A673 (cell line): ENCODE results near the gene L3MBTL1.

Source experiments
- EZH2 ChIP-seq: fragments of 200-600 bp; sonication (generic); IDR thresholded peaks from 2 replicates; pipeline ENCODE4 v1.6.1; 2017; ENCODE audit warnings: borderline replicate concordance, low read depth, mild to moderate bottlenecking, mixed read lengths, antibody characterized with exemption, low read length; ENCODE audit not compliant: poor library complexity, severe bottlenecking
- TF ChIP-seq, protein P1 (sequence below): fragments of 300-800, 200-600 bp; sonication (generic); conservative IDR thresholded peaks from 2 replicates; pipeline ENCODE4 v1.5.1; 2017; ENCODE audit warnings: low read depth, mild to moderate bottlenecking, antibody characterized with exemption, low read length, moderate library complexity, mixed read lengths

DNA sequence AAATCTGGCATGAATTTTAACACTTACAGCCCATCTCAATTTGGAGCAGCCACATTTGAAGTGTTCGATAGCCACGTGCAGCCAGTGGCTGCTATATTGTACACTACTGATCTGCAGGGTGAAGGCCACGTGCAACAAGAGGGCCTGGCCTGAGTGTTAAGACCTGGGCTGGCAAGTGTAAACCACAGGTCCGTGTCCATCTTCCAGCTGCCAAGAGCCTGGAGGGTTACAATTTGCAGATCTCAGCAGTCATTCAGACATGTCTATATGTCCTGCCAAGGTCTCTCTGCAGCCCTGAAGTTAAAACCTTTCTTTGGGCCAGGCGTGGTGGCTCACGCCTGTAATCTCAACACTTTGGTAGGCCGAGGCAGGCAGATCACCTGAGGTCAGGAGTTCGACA, 65.4 kb downstream of the L3MBTL1 start:
- TF ChIP-seq, protein P1, sequence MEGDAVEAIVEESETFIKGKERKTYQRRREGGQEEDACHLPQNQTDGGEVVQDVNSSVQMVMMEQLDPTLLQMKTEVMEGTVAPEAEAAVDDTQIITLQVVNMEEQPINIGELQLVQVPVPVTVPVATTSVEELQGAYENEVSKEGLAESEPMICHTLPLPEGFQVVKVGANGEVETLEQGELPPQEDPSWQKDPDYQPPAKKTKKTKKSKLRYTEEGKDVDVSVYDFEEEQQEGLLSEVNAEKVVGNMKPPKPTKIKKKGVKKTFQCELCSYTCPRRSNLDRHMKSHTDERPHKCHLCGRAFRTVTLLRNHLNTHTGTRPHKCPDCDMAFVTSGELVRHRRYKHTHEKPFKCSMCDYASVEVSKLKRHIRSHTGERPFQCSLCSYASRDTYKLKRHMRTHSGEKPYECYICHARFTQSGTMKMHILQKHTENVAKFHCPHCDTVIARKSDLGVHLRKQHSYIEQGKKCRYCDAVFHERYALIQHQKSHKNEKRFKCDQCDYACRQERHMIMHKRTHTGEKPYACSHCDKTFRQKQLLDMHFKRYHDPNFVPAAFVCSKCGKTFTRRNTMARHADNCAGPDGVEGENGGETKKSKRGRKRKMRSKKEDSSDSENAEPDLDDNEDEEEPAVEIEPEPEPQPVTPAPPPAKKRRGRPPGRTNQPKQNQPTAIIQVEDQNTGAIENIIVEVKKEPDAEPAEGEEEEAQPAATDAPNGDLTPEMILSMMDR: no peak
- TF ChIP-seq EZH2: no peak
